Adipose tissue (tissue), 3 donors: ENCODE measurements around the gene SEMA5A. TPM values are rescaled to one million over a fixed set of nuclear protein-coding genes. Genes with fewer than 3 reads are reported as not detected.

Experiments used
- H3K27ac ChIP-seq: one replicate; pipeline ENCODE4 v1.5.1; 2013; ENCODE audit warnings: low read depth, low read length
- WGBS, 3 donors: extraction: QIAGEN DNeasy Blood & Tissue Kit; methylation state at CpG; one replicate each; pipeline ENCODE4 v1.1.7; 2013; 5-methylcytosine and 5-hydroxymethylcytosine counted together
- polyA plus RNA-seq, 3 donors: library from polyadenylated mRNA; stranded (reverse); fragments of 200-250 nt; gene quantifications; one replicate each; pipeline ENCODE4 v1.2.3, GENCODE V29; 2013
- donor health status: healthy with polysubstance abuse.
- donor health status: Bipolar disorder and iron deficiency.
- donor health status: healthy.

SEMA5A gene
- polyA plus RNA-seq, 3 donors = 0.70 to 1.5 (median 1.2) TPM

DNA sequence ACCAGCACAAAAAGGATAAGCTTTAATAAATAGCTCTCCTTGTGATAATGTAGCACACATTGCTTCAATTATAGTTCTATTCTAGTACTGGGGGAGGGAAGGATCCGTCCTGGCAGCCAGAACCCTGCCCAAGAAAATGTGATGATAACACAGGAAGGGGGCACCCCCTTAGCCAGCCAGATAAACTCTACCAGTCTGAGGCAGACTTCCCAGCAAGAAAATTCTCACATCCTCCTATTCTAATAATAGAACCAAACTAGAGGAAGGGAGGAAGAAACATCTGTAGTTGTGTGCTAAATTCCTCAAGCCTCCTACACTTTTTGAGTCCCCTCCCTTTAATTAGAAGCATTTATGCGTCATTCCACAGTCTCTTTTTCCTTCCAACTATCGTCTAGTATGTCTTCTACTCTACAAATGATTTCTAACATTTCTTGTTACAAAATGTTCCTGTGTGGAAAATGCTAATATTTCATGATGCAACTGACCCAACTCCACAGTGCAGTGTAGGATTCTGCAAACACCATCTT lies 261.0 kb downstream of the SEMA5A start:
- H3K27ac ChIP-seq = no peak overlapping the region
- 8 to 52% (median 18%) methylated on average over 3 of the region's 3 CpGs for WGBS, 3 donors

DNA sequence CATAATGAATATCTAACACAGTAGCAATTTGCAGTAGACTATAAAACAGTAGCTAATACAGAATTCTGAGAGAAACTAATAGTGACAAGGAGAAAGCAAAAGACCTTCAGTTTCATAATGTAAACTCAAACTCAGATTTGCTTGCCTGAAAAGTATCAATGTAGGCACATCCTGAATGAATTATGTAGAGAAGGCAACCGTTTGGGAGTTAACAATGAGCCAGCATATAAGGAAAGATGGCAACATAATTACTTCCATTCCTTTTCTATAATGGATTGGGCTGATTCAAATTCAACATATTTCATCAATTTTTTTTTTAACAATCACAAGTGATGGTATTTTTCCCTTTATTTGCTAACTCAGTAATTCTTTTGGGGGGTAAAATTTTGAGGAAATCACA lies 261.6 kb downstream of the SEMA5A start:
- no peak overlapping the region for H3K27ac ChIP-seq
- 14 to 67% (median 26%) methylated on average over 1 of the region's 1 CpG for WGBS, 3 donors

DNA sequence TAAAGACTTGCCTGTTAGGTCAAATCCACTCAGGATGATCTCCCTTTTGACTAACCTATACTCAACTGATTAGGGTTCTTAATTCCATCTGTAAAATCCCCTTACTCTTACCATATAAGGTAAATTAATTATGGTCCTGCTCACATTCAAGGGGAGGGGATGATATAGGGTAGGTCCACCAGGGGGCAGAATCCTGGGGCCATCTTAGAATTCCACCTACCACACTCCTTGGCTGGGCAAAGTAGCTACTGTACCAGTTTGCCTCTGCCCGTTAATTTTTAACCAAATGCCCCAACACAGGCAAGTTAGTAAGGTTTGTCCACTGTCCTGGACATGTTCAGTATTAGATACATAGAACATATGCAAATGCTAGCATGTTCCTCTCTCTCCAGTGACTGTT lies 262.4 kb downstream of the SEMA5A start:
- 88 to 100% (median 97%) methylated on average over 1 of the region's 1 CpG for WGBS, 3 donors
- no peak overlapping the region for H3K27ac ChIP-seq

DNA sequence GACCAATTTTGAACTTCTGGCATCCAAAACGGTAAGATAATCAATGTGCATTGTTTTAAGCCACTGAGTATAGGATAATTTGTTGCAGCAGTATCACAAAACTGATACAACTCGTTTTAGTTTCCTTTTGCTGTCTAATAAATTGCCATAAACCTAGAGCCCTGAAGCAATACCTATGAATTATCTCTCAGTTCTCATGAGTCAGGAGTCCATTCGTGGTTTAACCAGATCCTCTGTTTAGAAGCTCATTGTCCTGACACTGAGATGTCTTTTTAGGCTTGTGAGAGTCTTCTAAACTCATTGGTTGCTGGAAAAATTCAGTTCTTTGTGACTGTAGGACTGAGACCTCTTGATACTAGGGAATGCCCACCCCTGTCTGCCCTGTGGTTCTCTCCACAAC lies 262.9 kb downstream of the SEMA5A start:
- no peak overlapping the region for H3K27ac ChIP-seq
- 66 to 75% (median 74%) methylated on average over 3 of the region's 3 CpGs for WGBS, 3 donors

DNA sequence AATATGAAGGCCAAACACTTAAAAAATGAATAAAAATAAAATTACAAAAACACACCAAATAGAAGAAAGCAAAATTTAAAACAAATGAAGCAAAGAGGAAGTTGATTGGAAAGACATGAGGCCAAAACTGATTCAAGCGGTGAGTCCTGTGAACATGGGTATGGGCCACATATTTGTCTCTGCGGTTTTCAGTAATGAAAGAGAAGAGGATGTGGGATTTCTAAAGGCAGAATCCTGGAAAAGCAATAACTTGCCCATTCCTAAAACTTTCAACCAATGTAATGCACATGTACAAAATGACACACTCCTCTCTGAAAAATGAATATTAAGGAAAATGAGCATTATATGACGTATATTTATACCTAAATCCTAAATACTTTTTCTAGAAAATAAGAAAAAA lies 263.7 kb downstream of the SEMA5A start:
- 87 to 94% (median 88%) methylated on average over 3 of the region's 3 CpGs for WGBS, 3 donors

DNA sequence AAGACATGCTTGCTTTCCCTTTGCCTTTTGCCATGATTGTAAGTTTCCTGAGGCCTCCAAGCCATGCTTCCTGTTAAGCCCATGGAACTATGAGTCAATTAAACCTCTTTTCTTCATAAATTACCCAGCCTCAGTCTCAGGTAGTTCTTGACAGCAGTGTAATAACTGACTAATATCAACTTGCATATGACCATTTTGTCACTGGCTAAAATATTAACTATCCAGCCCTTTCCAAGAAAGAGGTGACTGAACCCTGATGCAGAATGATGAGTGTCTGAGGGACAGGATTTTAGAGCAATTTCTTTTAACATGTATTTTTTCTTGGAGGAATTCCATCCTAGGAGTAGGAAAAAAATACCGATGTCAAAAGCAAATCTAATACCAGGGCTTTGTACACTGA lies 266.1 kb downstream of the SEMA5A start:
- WGBS, 3 donors = 0 to 88% (median 67%) methylated on average over 1 of the region's 1 CpG
- no peak overlapping the region for H3K27ac ChIP-seq

More for the DNA sequence above, 263.7 kb downstream of the SEMA5A start:
- H3K27ac ChIP-seq = no peak overlapping the region

DNA sequence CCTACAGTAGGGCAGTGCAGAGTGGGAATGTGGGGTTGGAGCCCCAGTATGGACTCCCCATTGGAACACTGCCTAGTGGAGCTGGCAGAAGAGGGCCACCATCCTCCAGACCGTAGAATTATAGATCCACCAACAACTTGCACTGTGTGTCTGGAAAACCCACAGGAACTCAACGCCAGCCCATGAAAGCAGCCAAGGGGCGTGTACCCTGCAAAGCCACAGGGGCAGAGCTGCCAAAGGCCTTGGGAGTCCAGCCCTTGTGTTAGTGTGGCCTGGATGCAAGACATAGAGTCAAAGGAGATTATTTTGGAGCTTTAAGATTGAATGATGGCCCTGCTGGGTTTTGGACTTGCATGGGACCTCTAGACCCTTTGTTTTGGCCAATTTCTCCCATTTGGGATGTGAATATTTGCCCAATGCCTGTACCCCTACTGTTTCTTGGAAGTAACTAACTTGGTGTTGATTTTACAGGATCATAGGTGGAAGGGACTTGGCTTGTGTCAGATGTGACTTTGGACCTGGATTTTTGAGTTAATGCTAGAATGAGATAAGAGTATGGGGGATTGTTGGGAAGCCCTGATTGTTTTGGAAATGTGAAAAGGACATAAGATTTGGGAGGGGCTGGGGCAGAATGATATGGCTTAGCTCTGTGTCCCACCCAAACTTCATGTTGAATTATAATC lies 266.8 kb downstream of the SEMA5A start:
- no peak overlapping the region for H3K27ac ChIP-seq
- WGBS, 3 donors = 83 to 91% (median 83%) methylated on average over 3 of the region's 3 CpGs

DNA sequence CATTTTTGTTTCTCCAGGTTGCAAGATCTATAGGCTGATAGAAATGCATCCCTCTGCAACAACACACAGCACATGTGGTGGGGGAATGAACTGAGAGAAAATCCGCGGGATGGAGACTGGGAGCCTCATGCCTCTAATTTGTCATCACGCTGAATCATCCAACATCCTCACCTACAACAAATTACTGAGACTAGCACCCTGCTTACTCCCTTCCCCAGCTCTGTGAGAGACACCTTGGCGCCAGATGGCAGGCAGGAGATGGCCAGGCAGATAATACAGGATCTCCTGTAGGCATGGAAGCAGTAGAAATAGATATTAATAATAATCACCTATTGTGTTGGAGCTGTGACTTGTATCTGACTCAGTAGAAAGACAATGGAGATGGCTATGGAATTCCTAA lies 276.9 kb downstream of the SEMA5A start:
- H3K27ac ChIP-seq = no peak overlapping the region
- WGBS, 3 donors = 78 to 94% (median 87%) methylated on average over 4 of the region's 4 CpGs

DNA sequence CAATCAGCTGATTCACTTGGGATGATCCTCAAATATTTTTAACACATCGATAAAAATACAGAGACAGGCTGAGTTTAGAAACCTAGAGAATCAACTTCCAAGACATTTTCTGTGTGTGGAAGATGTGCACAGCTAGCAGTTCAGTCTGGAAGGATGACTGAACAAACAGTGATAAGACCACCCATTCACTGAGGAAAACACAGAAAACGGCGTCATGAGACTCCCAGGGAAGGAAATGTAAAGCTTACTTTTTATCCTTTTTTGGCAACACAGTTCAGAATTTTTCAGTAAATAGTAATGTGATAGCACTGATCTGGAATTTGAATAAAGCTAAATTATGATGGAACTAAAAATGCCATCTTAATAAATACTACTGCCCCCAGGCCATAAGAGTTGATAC lies 277.6 kb downstream of the SEMA5A start:
- H3K27ac ChIP-seq = no peak overlapping the region
- WGBS, 3 donors = 24 to 58% (median 28%) methylated on average over 3 of the region's 3 CpGs

DNA sequence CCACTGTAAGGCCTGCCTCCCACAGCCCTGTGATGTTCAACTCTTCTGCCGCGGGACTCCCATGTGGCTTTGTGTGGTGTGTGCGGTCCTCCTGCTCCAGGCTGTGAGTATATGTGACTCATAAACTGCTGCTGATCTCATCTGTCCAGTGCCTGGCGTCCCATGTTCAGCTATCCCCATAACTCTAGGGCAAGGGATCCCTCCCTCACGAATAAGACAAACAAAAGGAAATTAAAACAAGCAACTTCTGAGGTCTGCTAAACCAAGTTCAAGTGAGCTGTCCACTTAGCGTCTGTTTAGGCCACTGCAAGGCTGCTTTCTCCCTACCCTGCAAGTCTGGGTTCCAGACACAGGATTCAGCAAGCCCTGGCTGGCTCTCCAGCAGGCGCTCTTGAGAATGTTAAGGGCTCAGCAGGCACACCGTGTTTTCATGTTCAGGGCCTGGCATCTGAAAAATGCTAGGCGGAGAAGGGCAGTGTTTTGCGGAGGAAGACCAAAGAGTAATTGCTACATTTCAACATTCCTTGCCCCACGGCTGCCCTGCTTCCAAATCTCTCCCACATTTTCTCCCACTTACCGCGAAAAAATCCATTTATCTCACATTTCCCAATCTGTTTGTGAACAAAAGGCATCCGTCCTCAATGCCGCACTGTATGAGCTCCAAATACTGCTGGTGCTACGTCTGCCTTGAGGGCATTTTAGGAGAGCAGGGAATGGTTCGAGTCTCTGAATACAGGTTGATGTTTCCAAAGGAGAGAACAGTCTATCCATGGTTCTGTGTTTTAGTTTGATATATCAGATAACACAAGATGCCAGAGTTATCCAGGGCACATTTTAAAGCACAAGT lies 280.2 kb downstream of the SEMA5A start:
- H3K27ac ChIP-seq = no peak overlapping the region
- 66 to 74% (median 73%) methylated on average over 17 of the region's 17 CpGs for WGBS, 3 donors

DNA sequence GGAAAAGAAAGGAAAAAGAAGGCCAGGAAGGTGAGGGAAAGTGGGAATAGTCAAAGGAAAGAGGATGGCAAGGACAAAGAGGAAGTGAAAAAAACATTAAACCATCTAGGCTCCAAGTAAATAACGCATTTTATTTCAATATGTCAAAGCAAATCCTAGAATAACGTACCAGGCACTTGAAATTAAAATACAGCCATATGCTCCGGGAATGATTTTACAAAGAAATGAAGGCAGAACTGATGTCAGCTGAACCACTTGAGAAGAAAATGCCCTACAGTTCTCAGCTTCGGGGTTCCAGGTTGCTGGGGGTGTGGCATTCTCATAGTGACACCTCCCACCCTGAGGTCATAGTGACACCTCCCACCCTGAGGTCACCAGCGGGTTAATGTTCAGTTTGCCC lies 281.6 kb downstream of the SEMA5A start:
- no peak overlapping the region for H3K27ac ChIP-seq
- 85 to 91% (median 90%) methylated on average over 5 of the region's 5 CpGs for WGBS, 3 donors

DNA sequence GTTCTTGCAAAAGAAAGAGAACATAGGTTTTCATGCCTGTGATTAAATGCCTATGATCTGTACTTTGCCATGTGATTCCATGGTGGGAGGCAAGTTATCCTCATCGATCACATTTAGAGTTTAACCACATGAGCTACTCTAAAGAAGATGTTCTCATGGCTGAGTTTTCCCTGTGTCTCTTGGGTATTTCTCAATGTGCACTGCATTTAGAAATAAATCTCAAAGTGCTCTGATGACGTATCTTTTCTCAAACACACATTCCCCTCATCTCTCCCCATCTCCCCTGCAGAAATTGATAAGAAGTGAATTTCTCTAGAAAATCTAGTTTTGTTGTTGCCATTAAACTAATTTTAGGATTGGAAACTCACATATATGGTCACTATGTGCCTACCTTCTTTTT lies 282.2 kb downstream of the SEMA5A start:
- no peak overlapping the region for H3K27ac ChIP-seq
- 63 to 89% (median 67%) methylated on average over 2 of the region's 2 CpGs for WGBS, 3 donors

DNA sequence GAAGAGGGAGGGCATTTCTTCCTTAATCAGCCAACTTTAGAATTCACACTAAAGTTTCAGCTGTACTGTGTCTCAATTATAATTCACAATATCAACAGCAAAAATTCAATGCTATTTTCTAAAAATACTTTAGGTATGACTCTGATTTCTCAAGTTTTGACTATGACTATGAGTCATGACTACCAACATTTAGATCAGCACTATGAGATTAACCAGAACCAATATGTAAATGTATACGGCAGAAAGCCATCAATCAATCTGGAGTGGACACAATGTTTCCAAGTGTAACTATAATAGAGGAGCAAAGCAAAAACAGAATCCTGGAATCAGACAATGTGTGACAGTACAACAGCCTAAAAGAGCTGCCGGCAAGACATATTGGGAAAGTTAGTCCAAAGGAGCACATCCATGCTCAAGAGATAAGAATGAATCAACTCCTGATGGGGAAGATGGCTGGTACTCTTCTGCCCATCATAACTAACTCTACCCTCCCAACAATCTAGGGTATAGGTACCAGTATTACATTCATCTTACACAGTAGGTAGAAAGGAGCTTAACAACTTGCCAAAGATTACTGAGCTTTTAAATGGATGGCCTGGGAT lies 294.4 kb downstream of the SEMA5A start:
- WGBS, 3 donors = 84 to 89% (median 86%) methylated on average over 2 of the region's 2 CpGs
- no peak overlapping the region for H3K27ac ChIP-seq

DNA sequence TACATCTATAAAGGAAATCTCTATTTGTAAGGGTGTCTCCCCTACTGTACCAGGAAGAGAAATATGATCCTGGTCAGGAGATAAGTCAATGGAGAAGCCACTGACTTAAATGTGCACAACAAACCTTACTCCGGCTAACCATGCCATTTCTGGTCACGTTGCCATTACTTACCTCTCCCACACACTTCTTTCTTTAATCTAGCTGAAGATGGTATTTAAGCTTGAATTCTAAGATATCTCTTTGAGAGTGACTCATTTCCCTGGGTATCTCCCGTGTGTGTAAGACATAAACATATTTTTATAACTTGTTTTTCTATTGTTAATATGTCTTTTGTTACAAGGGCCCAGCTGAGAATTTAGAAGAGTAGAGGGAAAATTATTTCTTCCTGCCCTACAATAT lies 296.6 kb downstream of the SEMA5A start:
- 80 to 87% (median 81%) methylated on average over 3 of the region's 3 CpGs for WGBS, 3 donors
- H3K27ac ChIP-seq = no peak overlapping the region

DNA sequence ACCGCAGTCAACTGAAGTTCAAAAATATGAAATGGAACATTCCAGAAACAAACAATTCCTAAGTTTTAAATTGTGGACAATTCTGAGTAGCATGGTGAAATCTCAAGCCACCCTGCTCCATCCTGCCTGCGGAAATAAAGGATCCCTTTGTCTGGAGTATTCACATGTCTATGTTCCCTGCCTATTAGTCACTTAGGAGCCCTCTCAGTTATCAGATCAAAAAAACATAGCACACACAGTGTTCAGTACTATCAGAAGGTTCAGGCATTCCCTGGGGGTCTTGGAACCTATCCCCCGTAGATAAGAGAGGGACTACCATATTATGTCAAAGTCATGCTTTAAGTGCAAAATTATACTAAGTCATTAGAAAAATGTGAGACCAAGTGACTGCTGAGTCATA lies 300.8 kb downstream of the SEMA5A start:
- WGBS, 3 donors = 85 to 88% (median 85%) methylated on average over 3 of the region's 3 CpGs

DNA sequence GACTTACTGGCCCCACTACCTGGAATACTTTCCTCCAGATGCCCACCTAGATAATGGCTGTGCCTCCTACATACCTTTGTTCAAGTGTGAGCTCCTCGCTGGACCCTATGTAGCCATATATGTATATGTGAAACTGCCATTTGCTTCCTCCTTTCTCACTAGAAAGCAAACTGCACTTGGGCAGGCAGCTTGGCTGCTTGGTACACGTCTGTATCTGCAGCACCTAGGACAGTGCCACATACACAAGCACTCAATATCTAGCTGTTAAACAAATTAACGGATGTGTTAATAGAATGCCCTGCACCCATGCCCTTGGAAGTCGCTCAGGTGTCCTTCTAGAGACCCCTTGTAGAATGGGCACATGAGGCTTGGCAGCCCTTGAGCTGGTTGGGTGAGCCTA lies 301.5 kb downstream of the SEMA5A start:
- 78 to 87% (median 84%) methylated on average over 4 of the region's 4 CpGs for WGBS, 3 donors
- H3K27ac ChIP-seq = no peak overlapping the region

More for the DNA sequence above, 300.8 kb downstream of the SEMA5A start:
- no peak overlapping the region for H3K27ac ChIP-seq

DNA sequence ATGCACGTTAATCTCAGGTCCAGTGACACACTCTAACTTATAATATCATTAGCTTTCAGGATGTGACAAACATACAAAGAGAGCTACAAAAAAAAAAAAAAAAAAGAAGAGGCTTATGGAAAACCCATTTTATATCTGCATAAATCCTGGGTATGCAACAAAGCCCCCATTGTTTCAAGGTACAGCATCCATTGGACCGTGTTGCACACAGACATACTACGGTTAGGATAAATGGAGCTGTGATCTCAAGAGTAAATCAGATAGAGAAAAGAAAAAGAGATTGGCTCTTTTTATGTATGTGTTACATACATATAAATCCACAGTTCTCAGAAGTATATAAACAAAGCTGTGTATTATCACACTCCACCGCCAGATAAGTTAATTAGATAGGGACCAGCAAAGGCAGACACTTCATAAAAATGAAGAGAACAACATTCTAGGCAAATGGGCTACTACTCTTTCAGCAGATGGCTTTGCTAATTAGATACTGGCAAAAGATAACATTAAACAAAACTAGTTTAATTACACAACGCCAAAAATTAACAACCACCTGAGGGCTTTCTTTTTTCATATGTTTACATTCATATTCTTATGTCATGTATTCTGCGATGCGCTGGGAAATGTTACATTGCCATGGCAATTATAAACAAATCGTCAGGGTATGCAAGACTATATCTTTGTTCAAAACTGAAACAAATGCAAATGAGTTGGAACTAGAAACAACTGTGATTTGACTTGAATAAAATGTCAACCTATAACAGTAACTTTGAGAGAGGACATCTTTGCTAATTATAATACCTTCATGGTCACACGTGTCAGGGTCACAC lies 304.2 kb downstream of the SEMA5A start:
- no peak overlapping the region for H3K27ac ChIP-seq
- WGBS, 3 donors = 86 to 87% (median 87%) methylated on average over 9 of the region's 9 CpGs

DNA sequence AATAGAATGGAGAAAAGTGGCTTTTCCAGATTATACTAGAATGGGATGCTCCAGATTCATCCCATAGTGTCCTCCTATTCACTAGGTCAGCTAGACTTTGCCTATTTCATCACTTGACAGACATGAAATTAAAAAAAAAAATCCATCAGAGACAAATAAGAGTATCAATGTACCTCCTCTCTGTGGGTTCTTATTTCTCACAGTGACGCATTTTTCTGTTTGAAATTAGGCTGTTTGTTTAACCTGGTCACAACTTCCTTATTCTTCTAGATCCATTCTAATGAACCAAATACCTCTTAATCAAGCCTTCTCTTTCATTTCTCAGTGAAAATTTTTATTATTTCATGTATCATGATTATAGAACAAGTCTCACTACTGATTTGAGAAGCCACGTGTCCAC lies 305.4 kb downstream of the SEMA5A start:
- no peak overlapping the region for H3K27ac ChIP-seq
- WGBS, 3 donors = 79 to 90% (median 86%) methylated on average over 2 of the region's 2 CpGs
